Measurements from ENCODE around the gene ASTN1.

- TF ChIP-seq CTCF (tag by site-specific recombination; IDR thresholded peaks at IDR 0.05) = no peak
- no peak for TF ChIP-seq GLIS1 (tag by site-specific recombination; IDR thresholded peaks at IDR 0.05)
- no peak for TF ChIP-seq ZFP69B (tag by site-specific recombination; IDR thresholded peaks at IDR 0.05)
- TF ChIP-seq ZNF10 (tag by site-specific recombination; IDR thresholded peaks at IDR 0.05) = no peak
- no peak for TF ChIP-seq KLF16 (tag by site-specific recombination; IDR thresholded peaks at IDR 0.05)
- TF ChIP-seq ZNF23 (tag by site-specific recombination; IDR thresholded peaks at IDR 0.05; ENCODE audit: borderline replicate concordance) = no peak
- no peak for TF ChIP-seq ZNF529 (tag by site-specific recombination; IDR thresholded peaks at IDR 0.05; ENCODE audit: insufficient replicate concordance)
- TF ChIP-seq REPIN1 (tag by site-specific recombination; IDR thresholded peaks at IDR 0.05; ENCODE audit: low read depth) = no peak
- TF ChIP-seq ZNF530 (tag by site-specific recombination; IDR thresholded peaks at IDR 0.05; ENCODE audit: low read depth) = no peak
- TF ChIP-seq ZIC2 (tag by site-specific recombination; IDR thresholded peaks at IDR 0.05) = no peak
These were observed 61.3 kb downstream of the ASTN1 start for GRCh38 chr1:177103005-177103852.
